Activated CD8-positive, alpha-beta memory T cell treated with anti-CD3 and anti-CD28 coated beads, Interleukin-2, amount 50 U/mL, for 24 hours (primary cell): ENCODE measurements around the gene SYNE4.

Experiments
- DNase-seq: peaks from one replicate; pipeline ENCODE4 v3.0.0-alpha.2; 2020; ENCODE audit errors: extremely low read depth

The SYNE4 gene

DNA sequence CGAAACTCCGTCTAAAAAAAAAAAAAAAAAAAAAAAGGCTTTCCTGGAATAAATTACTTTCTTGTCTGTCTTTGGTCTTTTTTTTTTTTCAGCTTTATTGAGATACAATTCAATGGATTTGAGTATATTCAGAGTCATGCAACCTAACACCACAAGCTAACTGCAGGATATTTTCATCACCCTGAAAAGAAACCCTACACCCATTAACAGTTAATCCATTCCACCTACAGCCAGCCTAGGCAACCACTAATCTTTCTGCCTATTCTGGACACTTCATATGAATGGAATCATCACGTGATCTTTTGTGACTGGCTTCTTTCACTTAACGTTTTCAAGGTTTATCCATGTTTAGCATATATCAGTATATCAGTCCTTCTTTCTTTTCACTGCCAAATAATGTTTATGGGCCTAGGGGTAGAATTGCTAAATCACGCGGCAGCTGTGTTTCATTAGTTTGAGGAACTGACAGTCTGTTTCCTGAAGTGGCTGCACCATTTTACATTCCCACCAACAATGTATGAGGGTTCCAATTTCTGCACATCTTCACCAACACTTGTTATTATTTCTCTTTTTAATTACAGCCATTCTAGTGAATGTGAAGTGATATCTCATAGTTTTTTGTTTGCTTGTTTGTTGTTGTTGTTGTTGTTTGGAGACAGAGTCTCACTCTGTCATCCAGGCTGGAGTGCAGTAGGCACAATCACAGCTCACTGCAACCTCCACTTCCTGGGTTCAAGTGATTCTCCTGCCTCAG is 52.6 kb downstream of the SYNE4 start:
- DNase-seq, result no peak
